GM19025 (cell line): Measurements from ENCODE around the gene RAB1A.

ENCODE experiments used
- ATAC-seq: cut with Tn5 transposase; IDR thresholded peaks from one replicate; pipeline ENCODE4 v1.9.1; 2021; ENCODE audit warnings: mild to moderate bottlenecking, low read depth, moderate library complexity; ENCODE audit not compliant: unreplicated experiment

Gene RAB1A

DNA sequence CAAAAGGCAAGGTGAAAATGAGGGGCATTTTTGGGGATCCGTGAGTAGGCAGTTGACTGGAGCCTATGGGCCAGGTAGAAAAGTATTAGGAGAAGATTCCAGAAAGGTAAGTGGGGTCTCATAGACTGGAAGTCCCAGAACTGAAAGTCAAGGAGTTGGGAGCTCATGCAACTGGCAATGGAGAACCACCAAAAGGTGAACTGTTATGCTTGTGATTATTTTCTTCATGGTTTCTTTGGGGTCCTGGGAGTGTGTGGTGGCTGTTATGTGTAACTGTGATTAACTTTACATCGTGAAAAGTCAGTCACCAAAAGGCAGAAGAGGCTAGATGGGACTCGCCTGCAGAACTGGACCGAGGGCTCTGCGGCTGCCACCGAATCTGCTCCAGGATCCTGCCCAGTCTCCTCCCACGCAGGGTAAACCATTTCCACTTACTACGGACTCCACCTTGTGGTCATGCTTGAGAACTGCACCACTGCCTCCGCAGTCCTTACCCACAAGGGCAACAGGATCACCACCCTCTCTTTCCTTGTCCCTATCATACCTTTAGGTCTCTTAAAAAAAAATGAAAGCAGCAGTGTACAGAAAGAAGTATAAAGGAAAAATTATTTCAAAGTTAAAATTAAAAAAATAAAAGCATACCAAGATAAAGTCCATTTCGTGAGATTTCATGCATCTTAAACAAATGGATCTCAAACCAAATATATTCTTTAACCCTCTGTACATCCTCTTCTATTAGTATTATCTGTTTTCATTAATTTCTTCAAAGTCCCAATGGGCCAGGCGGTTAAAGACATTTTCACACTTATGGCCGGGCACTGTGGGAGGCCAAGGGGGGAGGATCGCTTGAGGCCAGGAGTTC lies 89.3 kb downstream of the RAB1A start:
- ATAC-seq: peak; percentile 82

DNA sequence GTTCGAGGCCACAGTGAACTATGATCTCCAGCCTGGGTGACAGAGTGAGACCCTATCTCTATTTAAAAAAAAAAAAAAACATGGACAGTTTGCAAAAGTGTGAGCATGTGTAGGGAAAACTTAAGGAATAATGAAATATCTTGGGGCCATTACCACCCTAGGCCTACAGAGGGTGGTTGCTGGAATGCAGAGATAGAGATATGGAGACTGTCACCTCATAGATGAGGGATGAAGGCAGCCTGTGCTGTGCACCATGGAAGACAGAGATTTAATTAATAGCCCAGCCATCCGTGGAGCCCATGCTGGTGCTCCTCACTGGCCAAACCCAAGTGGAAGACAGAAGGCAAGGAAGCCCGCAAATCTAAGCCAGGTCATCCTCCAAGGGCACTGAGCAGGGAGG lies 90.3 kb downstream of the RAB1A start:
- ATAC-seq: no peak

DNA sequence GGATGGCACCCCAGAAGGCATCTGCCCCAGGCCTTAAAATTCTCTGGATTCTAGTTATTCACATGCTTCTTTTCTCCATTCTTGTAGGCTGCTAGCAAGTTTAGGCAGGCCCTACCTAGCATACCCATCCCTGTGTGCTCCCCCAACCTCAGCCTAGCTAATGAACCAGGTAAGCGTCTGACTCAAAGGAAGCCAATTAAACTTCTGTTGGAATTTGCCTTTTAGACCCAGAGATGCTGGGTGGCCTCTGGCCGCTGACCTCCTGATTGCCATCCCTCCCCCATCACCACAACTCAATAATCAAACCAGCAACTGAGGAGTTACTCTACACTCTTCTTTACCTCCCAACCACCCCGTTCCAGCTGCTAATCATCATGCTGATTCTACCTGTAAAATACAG lies 92.7 kb downstream of the RAB1A start:
- ATAC-seq: no peak
